Panc1 (cell line): Measurements from ENCODE around the gene PALD1.

Experiments used
- POLR2AphosphoS5 ChIP-seq: IDR thresholded peaks from 2 replicates; pipeline ENCODE4 v1.6.1; 2012; ENCODE audit warnings: mild to moderate bottlenecking, low read depth, low read length, moderate library complexity
- SIN3A ChIP-seq: IDR thresholded peaks from 2 replicates; pipeline ENCODE4 v1.6.1; 2012; ENCODE audit warnings: low read depth, mild to moderate bottlenecking, low read length, moderate library complexity, borderline replicate concordance; ENCODE audit not compliant: insufficient read depth
- TCF7L2 ChIP-seq: IDR thresholded peaks from 2 replicates; pipeline ENCODE4 v1.6.1; 2011; ENCODE audit warnings: mild to moderate bottlenecking, low read depth, low read length, inconsistent platforms
- TF ChIP-seq, protein P1 (sequence below): fragments of 450-650 bp; IDR thresholded peaks from 2 replicates; pipeline ENCODE4 v1.5.1; 2017; ENCODE audit warnings: mild to moderate bottlenecking

DNA sequence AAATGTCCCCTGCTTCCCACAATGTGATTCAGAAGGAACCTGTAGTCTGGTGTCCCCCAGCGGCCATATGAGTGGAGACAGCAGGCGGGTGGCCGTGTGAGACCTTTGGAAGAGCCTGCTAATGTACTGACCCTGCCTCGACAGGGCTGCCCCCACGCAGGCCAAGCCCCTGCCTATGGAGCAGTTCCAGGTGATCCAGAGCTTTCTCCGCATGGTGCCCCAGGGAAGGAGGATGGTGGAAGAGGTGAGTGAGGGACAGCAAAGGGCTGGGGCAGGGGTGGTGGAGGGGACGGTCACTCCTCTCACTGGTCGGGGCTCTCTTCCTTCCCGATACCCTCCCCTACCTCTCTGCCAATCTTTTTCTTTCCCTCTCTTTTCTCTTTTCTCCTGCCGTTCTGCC is 55.7 kb downstream of the PALD1 start:
- TF ChIP-seq, protein P1, sequence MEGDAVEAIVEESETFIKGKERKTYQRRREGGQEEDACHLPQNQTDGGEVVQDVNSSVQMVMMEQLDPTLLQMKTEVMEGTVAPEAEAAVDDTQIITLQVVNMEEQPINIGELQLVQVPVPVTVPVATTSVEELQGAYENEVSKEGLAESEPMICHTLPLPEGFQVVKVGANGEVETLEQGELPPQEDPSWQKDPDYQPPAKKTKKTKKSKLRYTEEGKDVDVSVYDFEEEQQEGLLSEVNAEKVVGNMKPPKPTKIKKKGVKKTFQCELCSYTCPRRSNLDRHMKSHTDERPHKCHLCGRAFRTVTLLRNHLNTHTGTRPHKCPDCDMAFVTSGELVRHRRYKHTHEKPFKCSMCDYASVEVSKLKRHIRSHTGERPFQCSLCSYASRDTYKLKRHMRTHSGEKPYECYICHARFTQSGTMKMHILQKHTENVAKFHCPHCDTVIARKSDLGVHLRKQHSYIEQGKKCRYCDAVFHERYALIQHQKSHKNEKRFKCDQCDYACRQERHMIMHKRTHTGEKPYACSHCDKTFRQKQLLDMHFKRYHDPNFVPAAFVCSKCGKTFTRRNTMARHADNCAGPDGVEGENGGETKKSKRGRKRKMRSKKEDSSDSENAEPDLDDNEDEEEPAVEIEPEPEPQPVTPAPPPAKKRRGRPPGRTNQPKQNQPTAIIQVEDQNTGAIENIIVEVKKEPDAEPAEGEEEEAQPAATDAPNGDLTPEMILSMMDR, result no peak
- TF ChIP-seq TCF7L2 (no peak), SIN3A (no peak), POLR2AphosphoS5 (no peak)
